Fibroblast of lung (primary cell): ENCODE data around the gene KRTAP5-11. TPM values are rescaled to one million over a fixed set of nuclear protein-coding genes. Genes with fewer than 3 reads are reported as not detected.
"Not testable (repeated sequence)": the region's sequence is repeated elsewhere in the genome, so short reads cannot be mapped to it uniquely, and the experiment has no call there.

Experiments used
- DNase-seq, 2 donors: peaks; one replicate each; pipeline versions ENCODE4 v3.0.0 to v3.0.0-alpha.2; 2010; ENCODE audit warnings: low read depth in 2 of 2
- H2AFZ ChIP-seq: 2 replicates; pipeline ENCODE4 v1.5.1; 2012; ENCODE audit warnings: low read length, control low read depth, inconsistent platforms
- H3K27ac ChIP-seq: 2 replicates; pipeline ENCODE4 v1.5.1; 2011; ENCODE audit warnings: low read length, control low read depth; ENCODE audit not compliant: insufficient read depth
- H3K27me3 ChIP-seq: 2 replicates; pipeline ENCODE4 v1.5.1; 2011; ENCODE audit warnings: mild to moderate bottlenecking, low read length; ENCODE audit not compliant: control insufficient read depth, insufficient read depth
- H3K36me3 ChIP-seq: 2 replicates; pipeline ENCODE4 v1.5.1; 2011; ENCODE audit warnings: low read length; ENCODE audit not compliant: control insufficient read depth, insufficient read depth
- H3K4me1 ChIP-seq: 2 replicates; pipeline ENCODE4 v1.5.1; 2011; ENCODE audit warnings: low read length; ENCODE audit not compliant: control insufficient read depth, insufficient read depth; ENCODE audit errors: extremely low read depth
- H3K4me2 ChIP-seq: 2 replicates; pipeline ENCODE4 v1.5.1; 2011; ENCODE audit warnings: low read length, control low read depth; ENCODE audit not compliant: insufficient read depth; ENCODE audit errors: extremely low read depth
- H3K4me3 ChIP-seq, 4 experiments: fragments of 200-600 bp in 1 of 4; sonication (generic) in 1 of 4; replicated peaks in 1 of 4; 2 replicates each; pipeline ENCODE4 v1.5.1; 2011 to 2016; ENCODE audit warnings: low read length in 4 of 4, low read depth in 3 of 4, mild to moderate bottlenecking in 3 of 4, control low read depth in 2 of 4, inconsistent platforms in 1 of 4, mixed read lengths in 1 of 4; ENCODE audit not compliant: insufficient read depth in 1 of 4; ENCODE audit errors: control extremely low read depth in 1 of 4
- H3K79me2 ChIP-seq: 2 replicates; pipeline ENCODE4 v1.5.1; 2012; ENCODE audit warnings: mild to moderate bottlenecking, low read length, inconsistent platforms; ENCODE audit not compliant: control insufficient read depth, insufficient read depth
- H3K9ac ChIP-seq: 2 replicates; pipeline ENCODE4 v1.5.1; 2011; ENCODE audit warnings: mild to moderate bottlenecking, low read length, control low read depth; ENCODE audit not compliant: insufficient read depth
- H3K9me3 ChIP-seq: 2 replicates; pipeline ENCODE4 v1.5.1; 2012; ENCODE audit warnings: low read depth, low read length; ENCODE audit not compliant: control insufficient read depth, insufficient read depth
- H4K20me1 ChIP-seq: 2 replicates; pipeline ENCODE4 v1.5.1; 2011; ENCODE audit warnings: low read length; ENCODE audit not compliant: control insufficient read depth, insufficient read depth; ENCODE audit errors: extremely low read depth
- CTCF ChIP-seq, 2 donors: IDR thresholded peaks in 1 of 2; conservative IDR thresholded peaks in 1 of 2; 1 replicate in 1 of 2; 2 replicates in 1 of 2; pipeline ENCODE4 v1.5.1; 2011 to 2012; ENCODE audit warnings: low read length in 2 of 2, control low read depth in 1 of 2, inconsistent platforms in 1 of 2, low read depth in 1 of 2, mild to moderate bottlenecking in 1 of 2
- EZH2 ChIP-seq: IDR thresholded peaks from 2 replicates; pipeline ENCODE4 v1.5.1; 2012; ENCODE audit warnings: low read length, control low read depth, mild to moderate bottlenecking; ENCODE audit errors: missing control alignments
- polyA plus RNA-seq, 2 donors: library from polyadenylated mRNA; depleted of rRNA in 1 of 2; stranded (reverse) in 1 of 2; unstranded in 1 of 2; fragments of >200 nt; gene quantifications; 2 replicates each; pipeline ENCODE4 v1.2.1, GENCODE V29; 2011 to 2012; ENCODE audit warnings: missing spikeins in 1 of 2
- total RNA-seq: library from RNA; depleted of rRNA; stranded (reverse); fragments of >200 nt; gene quantifications from 2 replicates; pipeline ENCODE4 v1.2.1, GENCODE V29; 2014

The KRTAP5-11 gene
- total and polyA plus RNA-seq, 2 donors (not counting 1 experiment from before 2014, with no cell fraction given) = not detected

DNA sequence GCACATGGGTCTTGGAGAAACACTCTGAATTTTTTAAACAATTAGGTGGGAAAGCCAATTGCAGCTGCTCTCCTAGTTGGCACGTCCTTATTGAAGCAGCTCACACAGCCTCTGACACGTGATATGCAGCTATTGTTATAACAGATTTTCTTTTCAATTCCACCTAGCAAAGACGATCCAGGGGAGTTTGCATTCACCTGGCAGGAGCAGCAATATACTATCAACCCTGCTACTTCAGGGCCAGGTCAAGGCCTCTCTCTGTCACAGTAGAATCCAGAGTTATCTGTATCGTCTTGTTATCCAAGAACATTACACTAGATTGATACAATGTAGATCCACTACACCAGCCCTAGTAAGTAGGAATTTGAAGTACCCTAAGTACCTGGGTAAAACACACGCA, 8.3 kb downstream of the KRTAP5-11 start:
- no peaks in the 10 kb centered on the region for H3K27me3 ChIP-seq
- H3K36me3 ChIP-seq = no peaks in the 10 kb centered on the region
- H3K9ac ChIP-seq = no peak overlapping the region
- no peak for DNase-seq
- H3K27ac ChIP-seq = no peak overlapping the region
- no peaks in the 10 kb centered on the region for H3K9me3 ChIP-seq
- TF ChIP-seq EZH2 = no peak
- H2AFZ ChIP-seq = no peak overlapping the region
- no peak overlapping the region for H3K4me2 ChIP-seq
- H3K4me1 ChIP-seq = no peaks in the 10 kb centered on the region
- H4K20me1 ChIP-seq = no peaks in the 10 kb centered on the region
- no peak overlapping the region for H3K4me3 ChIP-seq
- no peaks in the 10 kb centered on the region for H3K79me2 ChIP-seq

DNA sequence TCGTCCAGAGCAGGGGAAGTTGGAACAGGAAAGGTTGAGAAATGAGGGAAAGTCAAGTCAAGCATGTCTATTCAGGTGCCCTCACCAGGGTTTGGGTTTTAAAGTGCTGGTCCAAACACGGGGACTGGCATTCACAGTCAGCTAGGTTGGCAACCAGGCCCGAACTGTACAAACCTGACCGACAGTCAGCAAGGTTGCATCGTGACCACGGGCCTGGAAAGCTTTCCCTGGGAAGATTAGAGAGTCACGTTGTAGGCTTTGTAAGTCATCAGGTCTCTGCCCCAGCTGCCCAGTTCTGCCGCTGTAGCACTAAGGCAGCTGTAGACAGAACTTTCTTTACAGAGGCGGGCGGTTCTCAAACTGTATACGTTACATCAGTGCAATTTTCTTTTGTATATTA, 9.9 kb downstream of the KRTAP5-11 start:
- H3K27me3 ChIP-seq = no peaks in the 10 kb centered on the region
- no peak for TF ChIP-seq EZH2
- TF ChIP-seq CTCF (conservative IDR thresholded peaks at IDR 0.05 in 1 of 2, IDR thresholded peaks at IDR 0.05 in 1 of 2; ENCODE audit: low read depth in 1 of 2, low read length in 2 of 2) = no peak

DNA sequence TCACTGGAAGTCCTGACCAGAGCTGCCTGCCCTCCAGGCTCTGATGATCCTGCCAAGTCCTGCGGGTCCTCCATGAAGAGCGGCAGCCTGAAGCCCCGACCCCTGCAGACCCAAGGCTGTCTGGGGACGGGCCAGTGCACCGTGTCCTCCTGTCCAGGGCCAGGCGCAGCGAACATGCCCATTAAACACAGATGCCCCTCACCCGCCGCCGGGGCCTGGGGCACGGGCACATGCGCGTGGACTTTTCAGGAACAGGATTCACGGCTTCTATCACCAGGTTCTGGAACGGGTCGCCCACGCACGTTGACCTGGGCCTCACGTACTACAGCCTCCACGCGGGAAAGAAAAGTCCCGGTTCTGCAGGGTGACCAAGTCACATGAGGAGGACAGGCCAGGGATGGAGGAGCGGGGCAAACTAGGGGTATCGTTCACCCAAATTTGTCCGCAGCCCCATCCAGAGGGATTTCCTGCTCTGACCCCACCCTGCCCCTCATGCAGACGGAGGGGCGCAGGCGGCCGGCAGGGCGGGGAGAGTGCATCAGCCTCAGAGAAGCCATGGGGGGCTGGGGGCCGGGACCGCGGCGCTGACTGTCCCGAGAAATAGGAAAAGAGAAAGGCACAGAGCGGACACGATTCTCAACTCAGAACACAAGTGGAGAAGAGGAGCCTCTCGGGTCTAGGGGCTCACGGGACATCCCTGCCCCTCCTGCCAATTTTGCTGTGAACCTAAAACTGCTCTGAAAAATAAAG, 11.4 kb downstream of the KRTAP5-11 start:
- H3K27me3 ChIP-seq, H3K79me2 ChIP-seq, H3K36me3 ChIP-seq, H3K9ac ChIP-seq, H3K4me1 ChIP-seq, H3K4me2 ChIP-seq, H3K4me3 ChIP-seq, H2AFZ ChIP-seq, H4K20me1 ChIP-seq, H3K9me3 ChIP-seq, DNase-seq, H3K27ac ChIP-seq: not testable (repeated sequence)

More for the DNA sequence above, 9.9 kb downstream of the KRTAP5-11 start:
- Histone ChIP-seq H3K79me2 (no peaks in the 10 kb centered on the region), H3K4me1 (no peaks in the 10 kb centered on the region), H3K36me3 (no peaks in the 10 kb centered on the region), H3K9me3 (no peaks in the 10 kb centered on the region), H3K4me3 (no peak overlapping the region), H3K9ac (no peak overlapping the region), H3K4me2 (no peak overlapping the region), H2AFZ (no peak overlapping the region), H4K20me1 (no peaks in the 10 kb centered on the region), H3K27ac (no peak overlapping the region)
- DNase-seq = no peak

DNA sequence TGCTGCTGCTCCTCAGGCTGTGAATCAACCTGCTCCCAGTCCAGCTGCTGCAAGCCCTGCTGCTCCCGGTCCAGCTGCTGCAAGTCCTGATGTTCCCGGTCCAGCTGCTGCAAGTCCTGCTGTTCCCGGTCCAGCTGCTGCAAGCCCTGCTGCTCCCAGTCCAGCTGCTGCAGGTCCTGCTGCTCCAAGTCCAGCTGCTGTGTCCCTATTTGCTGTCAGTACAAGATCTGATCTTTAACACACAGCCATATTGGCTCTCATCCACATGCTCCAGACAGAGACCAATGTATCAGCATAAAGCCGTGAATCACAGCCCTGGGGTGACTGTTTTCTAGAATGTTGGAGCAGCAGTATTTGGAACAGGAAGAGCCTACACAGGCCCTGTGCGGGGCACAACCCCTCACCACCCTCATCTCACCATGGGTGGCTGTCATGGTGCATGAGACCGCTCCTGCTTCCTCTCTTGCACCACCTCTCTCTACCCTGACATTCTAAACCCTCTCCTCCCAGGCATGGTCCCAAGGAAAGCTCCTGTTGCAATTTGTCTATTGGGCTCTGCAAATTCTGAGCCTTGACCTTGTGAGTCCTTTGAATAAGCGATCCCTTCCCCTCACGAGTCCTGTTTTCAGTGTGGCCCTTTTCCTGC, 13.8 kb downstream of the KRTAP5-11 start:
- TF ChIP-seq CTCF (conservative IDR thresholded peaks at IDR 0.05 in 1 of 2, IDR thresholded peaks at IDR 0.05 in 1 of 2; ENCODE audit: low read depth in 1 of 2, low read length in 2 of 2) (no peak), EZH2 (no peak)
- DNase-seq = peak in 1 of 2 donors; percentile 29
- no peak overlapping the region for H3K9ac ChIP-seq

GRCh38 chr11:71567633-71568032, 15.0 kb downstream of the KRTAP5-11 start:
- H4K20me1 ChIP-seq, H3K27ac ChIP-seq, DNase-seq, H3K79me2 ChIP-seq, H2AFZ ChIP-seq, H3K9ac ChIP-seq, H3K4me2 ChIP-seq, H3K36me3 ChIP-seq, H3K9me3 ChIP-seq, H3K4me3 ChIP-seq, H3K27me3 ChIP-seq, H3K4me1 ChIP-seq: not testable (repeated sequence)

More for the DNA sequence above, 13.8 kb downstream of the KRTAP5-11 start:
- no peaks in the 10 kb centered on the region for H4K20me1 ChIP-seq
- H3K9me3 ChIP-seq = no peaks in the 10 kb centered on the region
- no peaks in the 10 kb centered on the region for H3K36me3 ChIP-seq
- H3K27ac ChIP-seq = no peak overlapping the region
- no peak overlapping the region for H3K4me3 ChIP-seq
- no peaks in the 10 kb centered on the region for H3K79me2 ChIP-seq
- no peak overlapping the region for H2AFZ ChIP-seq
- no peaks in the 10 kb centered on the region for H3K27me3 ChIP-seq
- no peak overlapping the region for H3K4me2 ChIP-seq
- H3K4me1 ChIP-seq = no peaks in the 10 kb centered on the region
